GM18907 (cell line): ENCODE measurements around the gene SUMO1.

ENCODE experiments used
- ATAC-seq: cut with Tn5 transposase; IDR thresholded peaks from one replicate; pipeline ENCODE4 v1.9.1; 2021; ENCODE audit warnings: mild to moderate bottlenecking, moderate library complexity; ENCODE audit not compliant: unreplicated experiment

The SUMO1 gene

DNA sequence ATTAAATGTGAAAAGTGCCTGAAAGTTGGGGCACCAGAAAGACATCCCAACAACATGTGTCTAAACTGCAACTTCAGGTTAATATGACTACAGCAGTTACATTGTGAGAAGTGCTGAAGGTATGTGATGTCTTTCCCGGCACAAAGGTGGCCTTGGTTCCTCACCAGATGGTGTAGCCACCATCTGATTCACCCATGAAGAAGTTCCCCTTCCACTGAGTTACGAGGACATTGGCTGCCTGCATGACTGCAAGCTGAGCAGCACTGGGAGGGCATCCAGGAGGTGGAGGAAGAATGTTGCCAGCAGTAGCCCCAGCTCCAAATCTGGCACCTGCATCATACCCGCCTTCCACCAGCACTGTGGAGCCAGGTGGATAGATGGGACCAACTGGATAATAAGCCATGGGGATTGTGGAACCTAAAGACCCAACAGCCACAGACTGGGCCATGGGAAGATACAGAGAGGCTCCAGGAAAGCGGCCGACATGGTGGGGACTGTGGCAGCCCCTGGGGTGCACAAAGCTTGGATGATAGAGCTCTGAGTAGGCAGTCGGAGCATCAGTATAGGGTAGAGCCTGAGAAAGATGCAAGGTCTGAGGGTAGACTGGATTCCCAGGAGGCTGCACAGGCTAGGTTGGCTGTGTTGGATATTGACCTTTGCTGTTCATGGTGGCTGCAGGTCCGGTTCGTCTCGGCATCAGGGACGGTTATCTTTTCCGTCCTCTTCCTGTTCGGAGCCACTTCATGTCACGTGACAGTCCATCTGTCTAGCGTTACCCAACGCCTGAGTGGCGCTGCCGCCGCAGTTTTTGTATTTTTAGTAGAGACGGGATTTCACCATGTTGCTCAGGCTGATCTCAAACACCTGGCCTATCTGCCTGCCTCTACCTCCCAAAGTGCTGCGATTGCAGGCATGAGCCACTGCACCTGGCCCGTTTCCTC lies 36.9 kb downstream of the SUMO1 start:
- ATAC-seq, result no peak

GRCh38 chr2:202196727-202197126 lies 41.7 kb downstream of the SUMO1 start:
- no peak for ATAC-seq

- ATAC-seq, result no peak
These were observed 44.0 kb downstream of the SUMO1 start for GRCh38 chr2:202194418-202194817.

DNA sequence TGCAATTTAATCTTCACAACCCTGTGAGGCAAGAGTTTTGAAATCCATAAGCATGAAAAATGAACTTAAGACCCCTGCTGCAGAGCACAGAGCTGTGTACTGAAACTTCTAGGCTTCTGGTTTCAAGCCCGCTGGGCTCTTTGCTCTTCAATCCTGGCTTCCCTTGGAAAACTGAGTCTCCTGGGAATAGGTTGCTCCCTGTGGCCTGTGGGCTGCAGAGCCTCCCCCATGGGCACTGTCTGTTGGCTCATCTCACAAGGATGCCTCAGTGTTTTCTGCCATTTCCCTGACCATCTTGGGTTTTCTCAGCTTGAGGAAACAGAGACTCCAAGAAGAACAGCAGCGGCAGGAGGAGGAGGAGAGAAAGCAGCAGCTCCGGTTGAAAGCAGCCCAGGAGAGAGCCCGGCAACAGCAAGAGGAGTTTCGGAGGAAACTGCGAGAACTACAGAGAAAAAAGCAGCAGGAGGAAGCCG lies 44.5 kb downstream of the SUMO1 start:
- no peak for ATAC-seq

GRCh38 chr2:202193305-202193704 lies 45.1 kb downstream of the SUMO1 start:
- no peak for ATAC-seq

DNA sequence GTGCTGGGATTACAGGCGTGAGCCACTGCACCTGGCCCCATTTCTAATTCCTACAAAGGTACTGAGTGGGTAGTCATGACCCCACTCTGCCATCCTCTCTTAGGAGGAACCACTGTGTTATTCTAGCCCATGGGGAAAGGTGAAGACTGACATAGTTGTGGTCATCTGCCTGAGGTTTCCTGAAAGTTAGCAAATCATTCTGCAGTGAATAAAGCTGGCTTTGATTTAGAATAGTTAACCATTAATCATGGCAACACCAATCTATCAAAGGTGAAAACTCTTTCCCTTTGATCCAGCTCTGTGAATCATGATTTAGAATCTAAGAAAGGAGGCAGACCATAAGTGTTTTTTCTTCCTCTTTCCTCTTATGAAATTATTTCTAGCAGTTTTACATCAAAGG lies 50.8 kb downstream of the SUMO1 start:
- no peak for ATAC-seq

DNA sequence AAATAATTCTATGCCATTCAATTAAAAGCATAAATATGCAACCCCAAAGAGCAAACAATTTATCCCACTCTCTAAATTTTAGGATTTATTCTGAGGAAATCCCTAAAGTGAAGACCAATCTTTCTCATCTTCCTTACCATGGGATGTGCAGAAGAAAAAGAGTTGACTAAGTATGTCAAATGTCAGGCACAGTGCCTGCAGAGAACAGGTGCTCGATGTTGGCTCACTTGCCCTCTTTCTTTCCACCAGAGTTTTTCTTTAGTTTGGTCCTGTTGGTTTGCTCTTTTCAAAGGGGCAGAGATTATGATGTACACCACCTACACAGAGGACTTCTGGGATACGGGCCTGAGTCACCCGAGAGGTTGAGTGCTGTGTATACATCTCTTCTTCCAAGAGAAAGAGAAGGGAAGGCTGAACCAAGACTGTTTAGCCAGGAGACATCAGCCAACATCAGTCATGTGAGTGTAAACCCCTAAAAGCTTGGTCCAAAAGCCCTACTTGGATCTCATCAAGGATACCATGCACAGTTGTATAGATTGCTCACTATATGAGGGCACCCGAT lies 51.7 kb downstream of the SUMO1 start:
- ATAC-seq, result no peak

DNA sequence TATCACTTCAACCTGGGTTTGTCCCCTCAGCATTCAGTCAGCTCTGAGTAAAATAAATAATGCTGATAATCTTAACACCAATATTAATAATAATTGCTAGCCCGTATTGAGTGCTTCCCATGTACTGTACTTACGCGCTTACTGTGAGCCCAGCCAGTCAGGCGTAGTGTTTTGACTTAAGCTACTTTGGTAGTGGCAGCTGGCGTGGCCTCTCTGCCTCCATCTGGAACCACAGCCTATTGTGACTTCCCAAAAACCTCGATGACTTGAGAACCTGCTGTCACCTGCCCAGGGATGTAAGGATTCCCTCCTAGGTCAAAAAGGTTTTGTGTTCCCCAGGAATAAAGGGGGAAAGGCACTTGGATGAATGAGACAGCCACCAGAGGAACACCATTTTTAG lies 53.2 kb downstream of the SUMO1 start:
- ATAC-seq, result no peak

GRCh38 chr2:202184557-202184956 lies 53.8 kb downstream of the SUMO1 start:
- no peak for ATAC-seq

DNA sequence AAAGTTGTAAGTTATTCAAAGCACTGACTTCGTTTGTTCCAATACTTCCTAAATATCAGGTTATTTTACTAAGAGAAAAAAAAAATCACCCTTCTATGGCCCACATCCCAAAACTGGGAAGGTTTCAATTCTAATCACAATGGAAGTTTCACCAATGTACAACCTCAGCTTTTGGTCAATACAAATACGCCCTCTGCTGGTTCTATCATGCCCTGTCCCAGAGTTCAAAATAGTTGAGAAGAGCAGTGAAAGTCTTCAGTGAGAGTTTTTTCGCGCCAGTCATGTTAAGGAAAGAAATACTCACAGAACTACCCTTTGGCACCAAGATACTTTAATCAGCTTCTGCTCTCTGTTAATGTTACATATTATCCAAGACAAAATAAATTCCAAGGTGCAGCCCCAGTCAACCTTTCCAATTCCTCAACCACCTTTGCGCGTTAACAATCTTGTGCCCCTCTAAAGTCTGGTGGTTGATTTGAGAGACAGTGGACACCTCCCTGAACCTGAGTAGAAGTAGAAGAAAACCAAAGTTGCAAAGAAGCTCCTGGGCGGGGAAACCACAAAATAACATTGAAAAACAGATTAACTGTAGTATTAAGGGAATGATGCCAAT lies 59.9 kb downstream of the SUMO1 start:
- ATAC-seq, result no peak

GRCh38 chr2:202172439-202173211 lies 65.8 kb downstream of the SUMO1 start:
- ATAC-seq, result peak; percentile 77

GRCh38 chr2:202171241-202171825 lies 67.1 kb downstream of the SUMO1 start:
- no peak for ATAC-seq

DNA sequence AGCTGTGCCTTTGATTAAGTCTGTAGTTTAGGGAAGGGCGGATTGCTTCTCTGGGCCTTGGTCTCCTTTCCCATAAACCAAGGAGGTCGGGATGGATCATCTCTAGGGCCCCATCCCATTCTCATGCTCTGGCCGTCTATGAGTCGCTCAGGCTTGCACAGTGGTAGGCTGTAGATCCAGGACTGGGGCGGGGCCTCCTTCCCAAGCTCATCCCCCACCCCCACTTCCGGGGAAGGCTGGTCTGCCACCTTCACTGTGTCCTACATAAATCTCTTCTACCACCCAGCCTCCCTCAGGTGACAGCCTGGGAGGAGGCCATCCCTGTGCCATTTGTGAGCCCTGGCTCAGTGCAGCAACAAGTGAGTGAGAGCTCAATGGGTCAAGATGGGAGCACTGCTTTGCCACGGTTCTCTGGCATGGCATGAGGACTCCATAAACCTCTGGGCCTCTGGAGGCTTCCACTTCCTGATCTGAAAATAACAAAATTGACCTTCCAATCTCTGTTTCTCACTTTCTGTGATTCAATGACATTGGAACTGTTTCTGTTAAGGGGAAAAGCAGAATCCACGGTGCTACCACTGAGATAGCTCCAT lies 68.5 kb downstream of the SUMO1 start:
- ATAC-seq, result no peak

- no peak for ATAC-seq
These were observed 69.3 kb downstream of the SUMO1 start for GRCh38 chr2:202169131-202169530.

- ATAC-seq, result no peak
These were observed 72.5 kb downstream of the SUMO1 start for GRCh38 chr2:202165945-202166344.

DNA sequence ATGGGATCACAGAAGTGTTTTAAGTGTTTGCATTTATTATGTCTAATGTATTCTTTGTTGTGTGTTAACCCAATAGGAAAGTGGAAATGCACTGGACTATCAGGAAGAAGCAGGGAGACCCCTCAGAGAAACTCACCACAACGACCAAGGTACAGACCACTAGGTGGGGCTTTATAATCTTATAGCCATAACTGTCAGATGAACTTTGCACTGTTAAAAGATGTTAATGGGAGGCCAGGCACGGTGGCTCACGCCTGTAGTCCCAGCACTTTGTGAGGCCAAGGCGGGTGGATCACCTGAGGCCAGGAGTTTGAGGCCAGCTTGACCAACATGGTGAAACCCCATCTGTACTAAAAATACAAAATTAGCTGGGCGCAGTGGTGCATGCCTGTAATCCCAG lies 73.2 kb downstream of the SUMO1 start:
- no peak for ATAC-seq

- ATAC-seq, result no peak
These were observed 74.0 kb downstream of the SUMO1 start for GRCh38 chr2:202164411-202164810.

- ATAC-seq, result no peak
These were observed 77.1 kb downstream of the SUMO1 start for GRCh38 chr2:202161151-202161835.

DNA sequence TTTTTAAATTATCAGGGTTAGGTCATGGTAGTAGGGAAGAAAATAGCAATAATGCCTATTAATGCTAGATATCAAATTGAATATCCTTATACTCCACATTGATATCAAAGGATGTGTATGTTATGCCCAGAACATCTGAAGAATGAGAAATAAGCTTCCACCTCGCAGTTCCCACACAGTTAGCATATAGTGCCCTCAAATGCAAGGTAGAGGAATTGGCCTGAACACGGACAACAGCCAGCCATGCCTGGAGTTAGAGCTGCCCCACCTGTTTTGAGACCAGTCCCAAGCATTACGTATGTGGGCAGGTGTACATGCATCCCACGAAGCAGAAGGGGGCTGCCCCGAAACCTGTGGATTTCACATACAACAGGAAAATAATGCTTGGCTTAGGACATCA lies 79.6 kb downstream of the SUMO1 start:
- no peak for ATAC-seq
